CD4-positive, alpha-beta T cell treated with Interferon gamma for 1 hour (primary cell): ENCODE data around the gene VSTM2B.
"Not testable (repeated sequence)": the region's sequence is repeated elsewhere in the genome, so short reads cannot be mapped to it uniquely, and the experiment has no call there.

Experiments used
- DNase-seq: peaks from one replicate; pipeline ENCODE4 v3.0.0-alpha.2; 2020

VSTM2B gene

DNA sequence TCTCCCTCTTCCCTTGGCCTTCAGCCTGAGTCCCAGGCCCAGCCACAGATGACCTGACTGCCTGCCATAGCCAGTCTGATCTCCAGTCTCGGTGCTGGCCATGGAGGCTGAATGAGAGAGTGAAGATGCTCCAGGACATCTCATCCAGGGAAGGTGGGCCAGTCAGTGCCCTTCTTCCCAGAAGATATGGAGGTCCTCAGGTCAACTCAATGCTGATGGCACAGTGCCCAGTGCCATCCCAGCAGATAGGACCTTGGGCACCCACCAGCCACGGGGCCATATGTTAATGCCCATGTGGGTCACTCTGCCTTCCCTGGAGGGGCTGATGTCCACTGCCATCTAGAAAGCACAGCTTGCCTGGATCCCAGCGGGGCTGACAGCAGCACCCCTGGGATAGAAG lies 7.2 kb downstream of the VSTM2B start:
- no peak for DNase-seq

DNA sequence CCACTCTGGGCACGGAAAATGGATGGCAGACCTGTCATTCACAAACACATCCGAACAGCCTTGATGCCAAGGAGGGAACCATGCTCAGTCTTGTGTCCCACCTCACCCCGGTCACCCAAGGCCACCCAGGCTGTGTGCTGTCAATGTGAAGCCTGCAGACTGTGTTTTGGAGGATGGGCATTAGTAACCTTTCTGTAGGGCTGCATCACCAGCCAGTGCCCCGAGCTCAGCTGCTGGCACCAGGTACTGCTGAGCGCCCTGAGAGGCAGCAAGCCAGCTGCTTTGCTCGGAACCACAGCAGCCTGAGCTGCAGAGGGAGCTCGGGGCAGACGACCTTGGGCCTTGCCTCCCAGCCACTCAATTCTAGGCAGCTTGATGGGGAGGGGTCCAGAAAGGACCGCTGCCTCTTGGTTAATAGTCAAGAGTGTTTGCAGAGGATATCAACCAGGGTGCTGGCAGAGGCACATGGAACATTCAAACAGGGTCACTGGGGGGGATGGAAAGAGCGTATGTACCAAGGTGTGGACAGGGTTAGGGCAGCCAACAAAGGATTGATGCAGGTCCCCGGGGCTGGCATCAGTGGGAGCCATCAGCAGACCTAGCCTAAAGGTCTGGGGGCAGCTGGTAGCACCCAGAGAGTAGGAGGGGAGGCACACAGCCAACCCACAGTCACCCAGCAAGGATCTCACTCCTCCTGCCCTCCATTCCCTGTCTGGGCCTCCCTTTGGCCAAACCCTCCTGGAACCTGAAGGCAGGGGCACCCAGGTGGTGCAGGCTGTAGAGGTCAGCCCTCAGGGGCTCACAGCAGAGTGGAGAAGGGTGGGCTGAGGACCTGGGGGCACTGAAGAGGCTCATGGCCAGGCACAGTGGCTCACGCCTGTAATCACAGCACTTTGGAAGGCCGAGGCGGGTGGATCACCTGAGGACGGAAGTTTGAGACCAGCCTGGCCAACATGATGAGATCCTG lies 8.1 kb downstream of the VSTM2B start:
- no peak for DNase-seq

- no peak for DNase-seq
Observed at GRCh38 chr19:29535214-29535831, 9.5 kb downstream of the VSTM2B start.

DNA sequence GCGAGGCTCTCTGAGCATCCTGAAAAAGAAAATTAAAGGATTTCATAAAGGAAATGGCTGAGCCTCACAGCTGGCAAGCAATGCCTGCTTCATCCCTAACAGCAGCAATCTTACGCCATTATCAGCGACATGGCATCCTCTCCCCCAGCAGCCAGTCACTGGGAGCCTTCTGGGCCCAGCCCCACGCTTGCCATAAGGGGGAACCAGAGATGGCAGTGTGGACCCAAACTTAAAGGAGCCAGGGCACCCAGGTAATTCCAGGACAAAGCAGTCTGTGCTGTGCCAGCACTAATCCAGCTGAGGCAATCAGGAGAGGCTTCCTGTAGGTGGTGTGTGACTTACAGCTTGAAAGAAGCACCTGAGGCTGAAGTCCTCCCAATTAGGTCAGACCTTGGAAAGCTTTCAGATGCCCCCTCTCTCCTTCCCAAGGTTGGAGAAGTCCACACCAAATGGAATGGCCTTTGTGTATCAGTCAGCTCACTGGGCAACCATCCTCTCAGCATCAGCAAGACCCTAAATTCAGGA lies 10.3 kb downstream of the VSTM2B start:
- DNase-seq, result no peak

GRCh38 chr19:29537181-29537580 lies 11.4 kb downstream of the VSTM2B start:
- no peak for DNase-seq

GRCh38 chr19:29537601-29538000 lies 11.8 kb downstream of the VSTM2B start:
- DNase-seq, result no peak

DNA sequence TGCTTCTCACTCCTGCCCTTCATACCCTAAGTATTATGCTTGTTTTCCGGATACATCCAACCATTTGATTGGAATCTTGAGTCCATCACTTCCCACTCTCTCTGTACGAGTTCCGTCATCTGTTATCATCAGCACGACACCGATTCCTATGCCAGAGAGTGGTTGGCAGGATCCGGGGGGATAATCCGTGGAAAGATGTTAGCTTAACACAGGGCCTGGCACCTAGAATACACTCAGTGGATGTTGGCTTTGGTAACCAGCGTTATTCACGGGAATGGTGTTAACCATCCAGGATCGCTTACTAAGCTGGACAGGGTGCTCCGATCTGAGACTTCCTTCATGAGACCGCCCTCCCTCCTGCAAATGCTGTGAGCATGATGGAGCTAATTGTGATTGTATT lies 12.4 kb downstream of the VSTM2B start:
- no peak for DNase-seq

DNA sequence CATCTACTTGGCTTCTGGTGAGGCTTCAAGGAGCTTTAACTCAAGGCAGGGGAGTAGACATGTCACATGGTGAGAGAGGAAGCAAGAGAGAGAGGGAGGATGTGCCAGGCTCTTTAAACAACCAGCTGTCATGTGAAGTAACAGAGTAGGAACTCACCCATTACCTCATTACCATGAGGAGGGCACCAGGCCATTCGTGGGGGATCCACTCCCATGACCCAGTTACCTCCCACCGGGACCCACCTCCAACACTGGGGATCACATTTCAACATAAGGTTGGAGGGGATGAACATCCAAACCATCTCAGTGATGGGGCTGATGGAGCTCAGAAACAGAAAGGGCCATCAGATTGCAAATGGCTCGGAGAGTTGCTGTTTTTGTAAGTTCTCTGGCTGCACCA lies 12.9 kb downstream of the VSTM2B start:
- DNase-seq, result no peak

GRCh38 chr19:29539131-29539530 lies 13.3 kb downstream of the VSTM2B start:
- no peak for DNase-seq

DNA sequence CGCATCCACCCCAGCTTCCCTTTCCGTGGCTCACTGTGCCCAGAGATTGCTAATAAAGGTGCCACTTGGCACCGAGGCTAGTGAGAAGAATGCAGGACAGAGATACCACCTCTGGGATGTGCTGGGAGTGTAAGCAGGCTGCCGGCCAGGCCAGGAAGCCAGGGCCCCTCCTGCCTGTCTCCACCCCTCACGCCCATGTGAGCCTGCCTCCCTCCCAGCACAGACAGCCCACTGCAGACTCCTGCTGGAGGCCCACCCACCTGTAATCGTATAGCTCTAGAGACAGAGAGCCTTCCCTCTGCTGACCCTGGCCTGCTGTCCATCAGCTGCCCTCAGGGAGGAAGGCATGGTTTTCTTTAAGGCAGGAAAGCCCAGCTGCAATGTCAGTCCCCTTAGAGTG lies 13.9 kb downstream of the VSTM2B start:
- no peak for DNase-seq

- no peak for DNase-seq
Observed at GRCh38 chr19:29540114-29540513, 14.3 kb downstream of the VSTM2B start.

DNA sequence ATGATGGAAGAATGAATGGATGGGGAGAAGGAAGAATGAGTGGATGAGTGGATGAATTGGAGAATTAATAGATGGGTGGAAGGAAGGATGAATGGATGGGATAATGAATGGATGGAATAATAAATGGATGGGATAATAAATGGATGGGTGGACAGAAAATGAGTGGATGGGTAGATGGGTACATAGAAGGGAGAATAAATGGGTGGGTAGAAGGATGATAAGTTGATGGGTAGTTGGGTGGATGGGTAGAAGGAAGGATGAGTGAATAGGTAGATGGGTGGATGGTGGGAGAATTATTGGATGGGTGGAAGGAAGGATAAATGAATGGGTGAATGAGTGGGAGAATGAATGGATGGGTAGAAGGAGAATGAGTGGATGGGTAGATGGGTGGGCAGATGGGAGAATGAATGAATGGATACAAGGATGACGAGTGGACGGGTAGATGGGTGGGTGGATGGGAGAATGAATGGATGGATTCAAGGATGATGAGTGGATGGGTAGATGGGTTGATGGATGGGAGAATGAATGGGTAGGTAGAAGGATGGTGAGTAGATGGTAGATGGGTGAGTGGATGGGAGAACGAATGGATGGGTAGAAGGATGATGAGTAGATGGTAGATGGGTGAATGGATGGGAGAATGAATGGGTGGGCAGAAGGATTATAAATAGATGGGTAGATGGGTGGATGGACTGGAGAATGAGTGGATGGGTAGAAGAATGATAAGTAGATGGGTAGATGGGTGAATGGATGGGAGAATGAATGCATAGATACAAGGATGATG lies 15.9 kb downstream of the VSTM2B start:
- no peak for DNase-seq

DNA sequence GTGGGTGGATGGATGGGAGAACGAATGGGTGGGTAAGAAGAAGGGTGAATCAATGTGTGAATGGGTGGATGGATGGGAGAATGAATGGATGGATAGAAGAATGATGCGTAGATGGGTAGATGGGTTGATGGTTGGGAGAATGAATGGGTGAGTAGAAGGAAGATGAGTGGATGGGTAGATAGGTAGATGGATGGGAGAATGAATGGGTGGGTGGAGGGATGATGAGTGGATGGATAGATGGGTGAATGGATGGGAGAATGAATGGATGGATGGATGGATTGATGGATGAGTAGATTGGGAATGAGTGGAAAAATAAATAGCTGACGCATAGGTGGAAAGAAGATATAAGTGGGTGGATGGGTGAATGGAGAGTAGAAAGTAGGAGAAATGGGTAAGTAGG lies 16.5 kb downstream of the VSTM2B start:
- no peak for DNase-seq

DNA sequence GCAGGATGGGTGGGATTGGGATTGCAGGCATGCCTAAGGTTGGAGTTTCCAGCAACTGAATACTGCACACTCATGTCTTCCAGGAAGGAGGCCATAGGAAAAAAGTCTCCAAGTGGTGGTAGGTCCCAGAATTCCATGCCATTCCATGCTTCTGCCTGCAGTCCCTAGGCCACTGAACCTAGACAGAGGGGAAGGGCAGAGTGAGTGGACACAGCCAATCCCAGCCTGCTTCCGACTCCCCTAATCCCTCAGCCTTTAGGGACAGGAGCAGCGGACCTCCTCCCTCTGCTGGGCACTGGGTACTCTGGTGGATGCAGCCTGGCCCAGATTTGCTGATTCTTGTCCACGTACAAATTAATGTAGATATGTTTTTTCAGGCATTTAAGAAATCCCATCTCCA lies 17.0 kb downstream of the VSTM2B start:
- no peak for DNase-seq

GRCh38 chr19:29543381-29543780 lies 17.6 kb downstream of the VSTM2B start:
- DNase-seq, result no peak

- DNase-seq, result no peak
Observed at GRCh38 chr19:29544656-29545360, 19.0 kb downstream of the VSTM2B start.

- not testable (repeated sequence) for DNase-seq
Observed at GRCh38 chr19:29545447-29545846, 19.7 kb downstream of the VSTM2B start.

DNA sequence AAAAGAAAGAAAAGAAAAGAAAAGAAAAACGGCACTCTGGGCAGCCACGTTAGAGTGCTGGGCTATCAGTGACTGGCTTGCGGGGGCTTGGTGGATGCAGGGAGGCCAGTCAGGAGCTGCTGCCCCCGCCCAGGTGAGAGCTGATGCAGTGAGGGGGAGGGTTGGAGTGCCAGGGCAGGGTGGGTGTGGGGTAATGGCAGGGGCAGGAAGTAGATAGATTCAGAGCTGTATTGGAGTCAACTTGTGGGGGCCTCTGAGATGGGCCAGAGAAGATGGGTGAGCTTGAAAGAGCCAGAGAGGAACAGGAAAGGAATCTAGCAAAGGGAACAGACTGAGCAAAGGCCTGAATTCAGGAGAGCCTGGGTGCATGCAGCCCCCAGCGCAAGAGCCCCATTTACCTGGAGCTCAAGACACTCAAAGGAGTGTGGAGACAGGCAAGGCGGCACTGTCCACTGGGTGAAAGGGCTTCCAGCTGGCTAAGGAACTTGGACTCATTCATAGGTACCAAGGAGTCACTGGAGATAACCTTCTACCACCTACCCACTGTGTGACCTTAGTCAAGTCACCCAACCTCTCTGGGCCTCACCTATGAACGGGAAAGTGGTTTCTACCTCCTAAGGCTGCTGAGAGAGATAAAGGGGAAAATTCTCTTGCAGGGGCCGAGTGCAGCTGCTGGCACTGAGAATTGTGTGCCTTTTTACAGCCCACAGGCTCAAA lies 20.2 kb downstream of the VSTM2B start:
- DNase-seq, result no peak

GRCh38 chr19:29546583-29547190 lies 20.9 kb downstream of the VSTM2B start:
- no peak for DNase-seq

GRCh38 chr19:29547361-29547960 lies 21.7 kb downstream of the VSTM2B start:
- no peak for DNase-seq

DNA sequence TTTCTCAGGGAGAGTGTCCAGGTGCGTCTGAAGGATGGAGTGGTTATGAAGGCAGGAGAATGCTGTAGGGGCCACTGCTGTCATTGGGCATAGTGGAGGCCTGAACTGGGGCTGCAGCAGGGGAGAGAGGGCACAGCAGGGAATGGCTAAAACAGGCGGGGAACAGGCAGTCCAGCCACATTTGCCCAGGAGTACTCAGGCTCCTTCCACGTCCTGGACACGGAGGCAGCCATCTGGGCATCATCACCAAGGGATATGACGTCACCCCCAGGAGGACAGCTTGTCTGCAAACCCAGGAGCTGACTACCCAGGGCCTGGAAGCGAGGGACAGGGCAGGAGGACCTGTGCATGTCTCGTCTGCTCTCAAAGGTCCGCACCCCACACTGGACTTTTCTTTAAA lies 22.2 kb downstream of the VSTM2B start:
- no peak for DNase-seq
